Measurements from ENCODE around the gene SOAT1.

GRCh38 chr1:179314928-179315327 is 21.3 kb downstream of the SOAT1 start:
- TF ChIP-seq MAX (IDR thresholded peaks at IDR 0.05) (no peak), EP300 (IDR thresholded peaks at IDR 0.05; ENCODE audit: borderline replicate concordance) (no peak), RAD21 (IDR thresholded peaks at IDR 0.05; ENCODE audit: low read depth) (no peak), TAF1 (IDR thresholded peaks at IDR 0.05; ENCODE audit: low read depth) (no peak), YY1 (IDR thresholded peaks at IDR 0.05; ENCODE audit: low read depth) (no peak), EGR1 (IDR thresholded peaks at IDR 0.05) (no peak), TEAD4 (IDR thresholded peaks at IDR 0.05) (no peak)
- TF ChIP-seq, protein P1, sequence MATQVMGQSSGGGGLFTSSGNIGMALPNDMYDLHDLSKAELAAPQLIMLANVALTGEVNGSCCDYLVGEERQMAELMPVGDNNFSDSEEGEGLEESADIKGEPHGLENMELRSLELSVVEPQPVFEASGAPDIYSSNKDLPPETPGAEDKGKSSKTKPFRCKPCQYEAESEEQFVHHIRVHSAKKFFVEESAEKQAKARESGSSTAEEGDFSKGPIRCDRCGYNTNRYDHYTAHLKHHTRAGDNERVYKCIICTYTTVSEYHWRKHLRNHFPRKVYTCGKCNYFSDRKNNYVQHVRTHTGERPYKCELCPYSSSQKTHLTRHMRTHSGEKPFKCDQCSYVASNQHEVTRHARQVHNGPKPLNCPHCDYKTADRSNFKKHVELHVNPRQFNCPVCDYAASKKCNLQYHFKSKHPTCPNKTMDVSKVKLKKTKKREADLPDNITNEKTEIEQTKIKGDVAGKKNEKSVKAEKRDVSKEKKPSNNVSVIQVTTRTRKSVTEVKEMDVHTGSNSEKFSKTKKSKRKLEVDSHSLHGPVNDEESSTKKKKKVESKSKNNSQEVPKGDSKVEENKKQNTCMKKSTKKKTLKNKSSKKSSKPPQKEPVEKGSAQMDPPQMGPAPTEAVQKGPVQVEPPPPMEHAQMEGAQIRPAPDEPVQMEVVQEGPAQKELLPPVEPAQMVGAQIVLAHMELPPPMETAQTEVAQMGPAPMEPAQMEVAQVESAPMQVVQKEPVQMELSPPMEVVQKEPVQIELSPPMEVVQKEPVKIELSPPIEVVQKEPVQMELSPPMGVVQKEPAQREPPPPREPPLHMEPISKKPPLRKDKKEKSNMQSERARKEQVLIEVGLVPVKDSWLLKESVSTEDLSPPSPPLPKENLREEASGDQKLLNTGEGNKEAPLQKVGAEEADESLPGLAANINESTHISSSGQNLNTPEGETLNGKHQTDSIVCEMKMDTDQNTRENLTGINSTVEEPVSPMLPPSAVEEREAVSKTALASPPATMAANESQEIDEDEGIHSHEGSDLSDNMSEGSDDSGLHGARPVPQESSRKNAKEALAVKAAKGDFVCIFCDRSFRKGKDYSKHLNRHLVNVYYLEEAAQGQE (IDR thresholded peaks at IDR 0.05; ENCODE audit: low read depth), result no peak
